H1 (cell line): ENCODE results near the gene MACROD2. TPM values are rescaled to one million over a fixed set of nuclear protein-coding genes. Genes with fewer than 3 reads are reported as not detected.

ENCODE experiments used
- CTCF ChIA-PET: fragments of 300-600 bp; sonication (Branson Sonifier 250); formaldehyde crosslinking; loops from one replicate; lab custom pipeline; 2021; ENCODE audit not compliant: partially characterized antibody; lab: Charles Lee
- POLR2A ChIA-PET: fragments of 300-600 bp; sonication (Branson Sonifier 250); formaldehyde crosslinking; loops from one replicate; lab custom pipeline; 2021; ENCODE audit warnings: inconsistent platforms; ENCODE audit not compliant: partially characterized antibody; lab: Charles Lee
- DNase-seq, 2 experiments: peaks; one replicate each; pipeline versions ENCODE4 v3.0.0 to v3.0.0-alpha.2; 2010 to 2022; ENCODE audit warnings: low spot score in 2 of 2, low read depth in 1 of 2, mixed read lengths in 1 of 2
- FAIRE-seq: peaks from 2 replicates; lab custom pipeline; 2011; peaks lifted over from hg19 to GRCh38; lab: Jason Lieb, UNC
- H2AFZ ChIP-seq: 2 replicates; pipeline ENCODE4 v1.8.1; 2012; ENCODE audit warnings: low read length, inconsistent platforms
- H2AK5ac ChIP-seq: 2 replicates; pipeline ENCODE4 v1.6.1; 2013; ENCODE audit warnings: low read depth, low read length
- H2BK120ac ChIP-seq: replicated peaks from 2 replicates; pipeline ENCODE3; 2013; ENCODE audit warnings: low read depth, low read length, inconsistent platforms
- H2BK12ac ChIP-seq: 2 replicates; pipeline ENCODE4 v1.6.1; 2013; ENCODE audit warnings: low read depth, low read length
- H2BK15ac ChIP-seq: 2 replicates; pipeline ENCODE4 v1.6.1; 2013; ENCODE audit warnings: low read length
- H2BK20ac ChIP-seq: 2 replicates; pipeline ENCODE4 v1.6.1; 2013; ENCODE audit warnings: low read length
- H2BK5ac ChIP-seq: 2 replicates; pipeline ENCODE4 v1.6.1; 2013; ENCODE audit warnings: low read depth, low read length
- H3K14ac ChIP-seq: 2 replicates; pipeline ENCODE4 v1.6.1; 2013; ENCODE audit warnings: inconsistent platforms; ENCODE audit not compliant: insufficient read length
- H3K18ac ChIP-seq: 2 replicates; pipeline ENCODE4 v1.6.1; 2013; ENCODE audit warnings: low read length; ENCODE audit errors: extremely low read depth
- H3K23ac ChIP-seq: 2 replicates; pipeline ENCODE4 v1.6.1; 2013; ENCODE audit warnings: inconsistent platforms; ENCODE audit not compliant: insufficient read length
- H3K23me2 ChIP-seq: 2 replicates; pipeline ENCODE4 v1.6.1; 2013; ENCODE audit warnings: low read depth, low read length
- H3K27ac ChIP-seq: 2 replicates; pipeline ENCODE4 v1.6.1; 2011; ENCODE audit warnings: low read depth, low read length, inconsistent platforms
- H3K27me3 ChIP-seq, 4 experiments: replicated peaks in 1 of 4; 1 replicate in 1 of 4; 2 replicates in 3 of 4; pipeline versions ENCODE4 v1.6.1 to v1.8.1; 2011 to 2013; ENCODE audit warnings: low read length in 3 of 4, mild to moderate bottlenecking in 3 of 4, inconsistent platforms in 2 of 4, mixed read lengths in 2 of 4, moderate library complexity in 1 of 4; ENCODE audit not compliant: control insufficient read depth in 3 of 4, insufficient read depth in 3 of 4; ENCODE audit errors: extremely low read depth in 1 of 4
- H3K36me3 ChIP-seq, 4 experiments: 2 replicates each; pipeline versions ENCODE4 v1.6.1 to v1.8.1; 2011 to 2013; ENCODE audit warnings: mild to moderate bottlenecking in 4 of 4, low read length in 3 of 4, moderate library complexity in 2 of 4, control low read depth in 1 of 4, inconsistent platforms in 1 of 4; ENCODE audit not compliant: insufficient read depth in 4 of 4, control insufficient read depth in 2 of 4
- H3K4ac ChIP-seq: replicated peaks from 2 replicates; pipeline ENCODE3; 2013; ENCODE audit warnings: low read length, low read depth, mixed read lengths, inconsistent platforms; ENCODE audit not compliant: insufficient read length
- H3K4me1 ChIP-seq, 4 experiments: replicated peaks in 1 of 4; 1 replicate in 1 of 4; 2 replicates in 3 of 4; pipeline versions ENCODE4 v1.6.1 to v1.8.1; 2011 to 2013; ENCODE audit warnings: low read length in 3 of 4, inconsistent platforms in 2 of 4, mixed read lengths in 1 of 4; ENCODE audit not compliant: insufficient read depth in 4 of 4, control insufficient read depth in 3 of 4
- H3K4me2 ChIP-seq, 2 experiments: 2 replicates each; pipeline versions ENCODE4 v1.6.1 to v1.8.1; 2011 to 2013; ENCODE audit warnings: low read depth in 2 of 2, low read length in 2 of 2, control low read depth in 1 of 2, inconsistent platforms in 1 of 2, mild to moderate bottlenecking in 1 of 2; ENCODE audit not compliant: insufficient read depth in 1 of 2
- H3K4me3 ChIP-seq, 4 experiments: fragments of 200-600, 300-600 bp in 1 of 4; sonication (generic), shearing (Covaris generic), sonication (Bioruptor Twin) in 1 of 4; 2 replicates each; pipeline versions ENCODE4 v1.5.1 to v1.8.1; 2011 to 2016; ENCODE audit warnings: low read length in 4 of 4, low read depth in 3 of 4, control low read depth in 2 of 4, inconsistent platforms in 2 of 4, mild to moderate bottlenecking in 2 of 4, mixed read lengths in 1 of 4, moderate library complexity in 1 of 4; ENCODE audit not compliant: insufficient read depth in 2 of 4; ENCODE audit errors: extremely low read depth in 1 of 4
- H3K56ac ChIP-seq: replicated peaks from 2 replicates; pipeline ENCODE3; 2013; ENCODE audit warnings: low read depth, mild to moderate bottlenecking, mixed read lengths, low read length, inconsistent platforms; ENCODE audit not compliant: insufficient read length
- H3K79me1 ChIP-seq: 2 replicates; pipeline ENCODE4 v1.6.1; 2013; ENCODE audit warnings: low read depth, low read length, control low read depth
- H3K79me2 ChIP-seq, 2 experiments: 2 replicates each; pipeline versions ENCODE4 v1.6.1 to v1.8.1; 2012 to 2013; ENCODE audit warnings: low read length in 2 of 2, mild to moderate bottlenecking in 2 of 2, inconsistent platforms in 1 of 2; ENCODE audit not compliant: insufficient read depth in 2 of 2, control insufficient read depth in 1 of 2
- H3K9ac ChIP-seq, 4 experiments: replicated peaks in 1 of 4; 1 replicate in 1 of 4; 2 replicates in 3 of 4; pipeline versions ENCODE4 v1.6.1 to v1.8.1; 2011 to 2013; ENCODE audit warnings: low read depth in 3 of 4, low read length in 3 of 4, control low read depth in 2 of 4, mild to moderate bottlenecking in 2 of 4, moderate library complexity in 2 of 4, inconsistent platforms in 1 of 4; ENCODE audit errors: extremely low read depth in 1 of 4
- H3K9me3 ChIP-seq, 2 experiments: 2 replicates each; pipeline versions ENCODE4 v1.6.1 to v1.8.1; 2012 to 2013; ENCODE audit warnings: mild to moderate bottlenecking in 2 of 2, moderate library complexity in 2 of 2, control low read depth in 1 of 2, inconsistent platforms in 1 of 2, low read depth in 1 of 2, low read length in 1 of 2, mixed read lengths in 1 of 2; ENCODE audit not compliant: insufficient read depth in 2 of 2
- H4K20me1 ChIP-seq, 2 experiments: replicated peaks in 1 of 2; 2 replicates each; pipeline versions ENCODE3 to v1.8.1; 2011 to 2013; ENCODE audit warnings: inconsistent platforms in 2 of 2, low read length in 2 of 2, mild to moderate bottlenecking in 1 of 2; ENCODE audit not compliant: insufficient read depth in 2 of 2, control insufficient read depth in 1 of 2
- H4K5ac ChIP-seq: 2 replicates; pipeline ENCODE4 v1.6.1; 2013; ENCODE audit warnings: low read length, low read depth, mixed read lengths, inconsistent platforms; ENCODE audit not compliant: insufficient read length
- H4K8ac ChIP-seq: 2 replicates; pipeline ENCODE4 v1.8.0; 2013; ENCODE audit warnings: mild to moderate bottlenecking, moderate library complexity, low read length, inconsistent platforms; ENCODE audit not compliant: insufficient read depth; ENCODE audit errors: extremely low read depth
- H4K91ac ChIP-seq: replicated peaks from 2 replicates; pipeline ENCODE3; 2013; ENCODE audit warnings: low read length, mixed read lengths, inconsistent platforms; ENCODE audit not compliant: insufficient read length
- ASH2L ChIP-seq: fragments of 200-600, 300-600 bp; sonication (generic); IDR thresholded peaks from one replicate; pipeline ENCODE4 v1.7.1; 2017; ENCODE audit warnings: low read length
- ATF3 ChIP-seq: IDR thresholded peaks from 2 replicates; pipeline ENCODE4 v1.6.1; 2011; ENCODE audit warnings: low read depth, mild to moderate bottlenecking, low read length; ENCODE audit not compliant: insufficient read depth
- CHD2 ChIP-seq: IDR thresholded peaks from 2 replicates; pipeline ENCODE4 v1.6.1; 2012; ENCODE audit warnings: low read length, improper control_type of control experiment
- CREB1 ChIP-seq: IDR thresholded peaks from 2 replicates; pipeline ENCODE4 v1.6.1; 2012; ENCODE audit warnings: inconsistent platforms
- CTCF ChIP-seq, 3 experiments: IDR thresholded peaks; 1 replicate in 2 of 3; 2 replicates in 1 of 3; pipeline versions ENCODE4 v1.5.1 to v1.6.1; 2011; ENCODE audit warnings: low read length in 3 of 3, mild to moderate bottlenecking in 3 of 3, inconsistent platforms in 2 of 3, low read depth in 1 of 3, moderate library complexity in 1 of 3; ENCODE audit not compliant: insufficient read depth in 1 of 3; ENCODE audit errors: control extremely low read depth in 1 of 3
- JUND ChIP-seq: IDR thresholded peaks from 2 replicates; pipeline ENCODE4 v1.6.1; 2011; ENCODE audit warnings: mild to moderate bottlenecking, improper control_type of control experiment, low read length
- KDM4A ChIP-seq: IDR thresholded peaks from one replicate; pipeline ENCODE4 v1.7.1; 2012; ENCODE audit warnings: low read depth, mild to moderate bottlenecking, moderate library complexity, low read length, inconsistent platforms; ENCODE audit not compliant: severe bottlenecking
- MAFK ChIP-seq: IDR thresholded peaks from 2 replicates; pipeline ENCODE4 v1.6.1; 2012; ENCODE audit warnings: low read depth, mild to moderate bottlenecking, improper control_type of control experiment, low read length
- NANOG ChIP-seq: IDR thresholded peaks from 2 replicates; pipeline ENCODE4 v1.6.1; 2011; ENCODE audit warnings: low read length, low read depth, mild to moderate bottlenecking, inconsistent platforms; ENCODE audit not compliant: insufficient read depth, poor library complexity, severe bottlenecking
- RFX5 ChIP-seq: IDR thresholded peaks from 2 replicates; pipeline ENCODE4 v1.6.1; 2011; ENCODE audit warnings: low read depth, low read length, improper control_type of control experiment, borderline replicate concordance
- TAF7 ChIP-seq: optimal IDR thresholded peaks from 2 replicates; pipeline ENCODE3; 2011; ENCODE audit warnings: low read depth, mild to moderate bottlenecking, inconsistent platforms, low read length, moderate library complexity, borderline replicate concordance
- TCF12 ChIP-seq: IDR thresholded peaks from 2 replicates; pipeline ENCODE4 v1.6.1; 2011; ENCODE audit warnings: low read depth, mild to moderate bottlenecking, low read length
- WGBS, 2 experiments: shearing (Covaris generic) in 1 of 2; methylation state at CpG; one replicate each; pipeline versions ENCODE4 v1.1.6 to v1.1.7; 2013 to 2015; ENCODE audit warnings: low lambda C conversion rate in 2 of 2, mixed read lengths in 2 of 2, inconsistent platforms in 1 of 2, low coverage in 1 of 2, missing lambda C conversion rate in 1 of 2; ENCODE audit not compliant: insufficient replicate concordance in 2 of 2, insufficient coverage in 1 of 2, insufficient read length in 1 of 2; ENCODE audit errors: extremely low coverage in 1 of 2, missing lambda C conversion rate in 1 of 2; 5-methylcytosine and 5-hydroxymethylcytosine counted together
- polyA plus RNA-seq, 7 experiments: library from polyadenylated mRNA; depleted of rRNA in 3 of 7; stranded (reverse) in 5 of 7; unstranded in 2 of 7; fragments of >200 nt in 5 of 7; fragments of 200-250 nt in 2 of 7; gene quantifications; 1 replicate in 5 of 7; 2 replicates in 1 of 7; 4 replicates in 1 of 7; pipeline versions ENCODE4 v1.2.1 to v1.2.3, GENCODE V29; 2011 to 2013; ENCODE audit warnings: missing spikeins in 2 of 7, mixed read lengths in 2 of 7
- total RNA-seq: library from RNA; stranded (reverse); fragmentation: NEBNext Ultra II Directional; extraction: Animal tissue kit (Norgen Biotek cat#: 25700); gene quantifications from 2 replicates; pipeline ENCODE4 v1.2.1, GENCODE V29; 2021

The MACROD2 gene
- total and polyA plus RNA-seq, 2 of the 8 experiments (the other 6 are each of a cell fraction or from before 2014, with no cell fraction given), result 0.70 to 3.9 TPM

GRCh38 chr20:15012566-15012965 lies 1017.2 kb downstream of the MACROD2 start:
- Histone ChIP-seq H2AFZ (no peak overlapping the region), H2BK20ac (no peak overlapping the region)
- WGBS, 2 experiments, result 95% methylated on average over 6 of the region's 6 CpGs; no CpG with 5 or more reads in 1 of the 2 experiments
- TF ChIP-seq TCF12 (no peak), ATF3 (no peak), CTCF (IDR thresholded peaks at IDR 0.05; ENCODE audit: control extremely low read depth in 1 of 3, insufficient read depth in 1 of 3, low read depth in 1 of 3, low read length in 3 of 3) (no peak), JUND (no peak), CHD2 (no peak), RFX5 (no peak), CREB1 (no peak), MAFK (no peak), ASH2L (no peak), KDM4A (no peak), TAF7 (no peak), NANOG (no peak)

More at GRCh38 chr20:15012566-15012965, 1017.2 kb downstream of the MACROD2 start:
- Histone ChIP-seq H3K9me3 (0 out of 4 replicates have a peak, but pooled peaks cover 0 to 2% of the 10 kb centered on the region in 2 experiments), H4K20me1 (no peaks in the 10 kb centered on the region), H3K23ac (no peak overlapping the region), H2BK5ac (no peak overlapping the region), H2AK5ac (no peak overlapping the region), H3K79me1 (no peaks in the 10 kb centered on the region), H3K14ac (no peak overlapping the region), H2BK15ac (no peak overlapping the region), H3K4me2 (no peak overlapping the region), H3K4ac (no peak overlapping the region), H3K36me3 (no peaks in the 10 kb centered on the region), H3K18ac (no peak overlapping the region), H3K4me3 (no peak overlapping the region), H2BK12ac (no peak overlapping the region), H3K27ac (no peak overlapping the region), H4K5ac (no peak overlapping the region), H3K9ac (no peak overlapping the region), H4K8ac (no peak overlapping the region), H3K23me2 (no peaks in the 10 kb centered on the region), H2BK120ac (no peak overlapping the region), H3K27me3 (no peaks in the 10 kb centered on the region), H4K91ac (no peak overlapping the region), H3K56ac (no peak overlapping the region), H3K79me2 (no peaks in the 10 kb centered on the region), H3K4me1 (no peaks in the 10 kb centered on the region)
- DNase-seq (no peak), FAIRE-seq (no peak)
- ChIA-PET CTCF (interaction anchor here (0.6 kb wide), 2 partner anchors 398 to 816 kb away, joined by 3 read pairs; no protein-coding TSS in a partner anchor), POLR2A (no interaction called here)
